ENCODE data around the gene HS3ST3B1.

HS3ST3B1 gene

GRCh38 chr17:14359163-14360020 lies 58.5 kb downstream of the HS3ST3B1 start:
- no peak for DNase-seq

GRCh38 chr17:14360856-14361255 lies 60.0 kb downstream of the HS3ST3B1 start:
- DNase-seq = no peak

GRCh38 chr17:14361470-14361869 lies 60.6 kb downstream of the HS3ST3B1 start:
- DNase-seq = no peak

- no peak for DNase-seq
These were observed 61.1 kb downstream of the HS3ST3B1 start for GRCh38 chr17:14361945-14362508.

- no peak for DNase-seq
These were observed 65.3 kb downstream of the HS3ST3B1 start for GRCh38 chr17:14366199-14366598.

GRCh38 chr17:14372461-14372860 lies 71.6 kb downstream of the HS3ST3B1 start:
- no peak for DNase-seq

GRCh38 chr17:14372905-14373613 lies 72.2 kb downstream of the HS3ST3B1 start:
- DNase-seq = no peak

- no peak for DNase-seq
These were observed 72.9 kb downstream of the HS3ST3B1 start for GRCh38 chr17:14373614-14374259.

- no peak for DNase-seq
These were observed 73.4 kb downstream of the HS3ST3B1 start for GRCh38 chr17:14374268-14374667.

- DNase-seq = no peak
These were observed 75.8 kb downstream of the HS3ST3B1 start for GRCh38 chr17:14376666-14377065.

- DNase-seq = no peak
These were observed 80.7 kb downstream of the HS3ST3B1 start for GRCh38 chr17:14381606-14382005.

- peak; percentile 8 for DNase-seq
These were observed 86.2 kb downstream of the HS3ST3B1 start for GRCh38 chr17:14387036-14387435.

GRCh38 chr17:14389681-14390080 lies 88.8 kb downstream of the HS3ST3B1 start:
- no peak for DNase-seq

GRCh38 chr17:14393723-14394122 lies 92.8 kb downstream of the HS3ST3B1 start:
- DNase-seq = no peak

- no peak for DNase-seq
These were observed 94.4 kb downstream of the HS3ST3B1 start for GRCh38 chr17:14395255-14395654.

GRCh38 chr17:14396547-14396946 lies 95.7 kb downstream of the HS3ST3B1 start:
- DNase-seq = no peak

- no peak for DNase-seq
These were observed 97.9 kb downstream of the HS3ST3B1 start for GRCh38 chr17:14398766-14399165.

Data from NCI-H774 (cell line).